HG03060 (cell line): ENCODE results near the gene ASF1A.
"Not testable (repeated sequence)": the region's sequence is repeated elsewhere in the genome, so short reads cannot be mapped to it uniquely, and the experiment has no call there.

Source experiments
- ATAC-seq: cut with Tn5 transposase; IDR thresholded peaks from one replicate; pipeline ENCODE4 v1.9.1; 2021; ENCODE audit warnings: low read depth, moderate number of reproducible peaks; ENCODE audit not compliant: unreplicated experiment

The ASF1A gene

GRCh38 chr6:118893807-118894424 lies at the start of gene ASF1A:
Gene ASF1A, plus strand, starts transcription at chr6:118894152. Its CDS starts 262 bp downstream, at chr6:118894414.
- ATAC-seq = peak; percentile 67

GRCh38 chr6:118844915-118845314 lies 49.0 kb upstream of the ASF1A start:
- ATAC-seq = peak; percentile 24

- no peak for ATAC-seq
Measured at GRCh38 chr6:118853408-118853807, 40.5 kb upstream of the ASF1A start.

- no peak for ATAC-seq
Measured at GRCh38 chr6:118856301-118856700, 37.7 kb upstream of the ASF1A start.

GRCh38 chr6:118859517-118860064 lies 34.4 kb upstream of the ASF1A start:
- ATAC-seq = no peak

- ATAC-seq = no peak
Measured at GRCh38 chr6:118860363-118860762, 33.6 kb upstream of the ASF1A start.

GRCh38 chr6:118860880-118861279 lies 33.1 kb upstream of the ASF1A start:
- ATAC-seq = no peak

- ATAC-seq = no peak
Measured at GRCh38 chr6:118862443-118862842, 31.5 kb upstream of the ASF1A start.

- ATAC-seq = no peak
Measured at GRCh38 chr6:118864341-118865099, 29.4 kb upstream of the ASF1A start.

GRCh38 chr6:118865100-118865391 lies 28.9 kb upstream of the ASF1A start:
- no peak for ATAC-seq

GRCh38 chr6:118867181-118867580 lies 26.8 kb upstream of the ASF1A start:
- ATAC-seq = no peak

GRCh38 chr6:118868901-118869300 lies 25.1 kb upstream of the ASF1A start:
- ATAC-seq = not testable (repeated sequence)

GRCh38 chr6:118869350-118869749 lies 24.6 kb upstream of the ASF1A start:
- ATAC-seq = no peak

GRCh38 chr6:118869894-118870589 lies 23.9 kb upstream of the ASF1A start:
- no peak for ATAC-seq

GRCh38 chr6:118871331-118871730 lies 22.6 kb upstream of the ASF1A start:
- ATAC-seq = no peak

GRCh38 chr6:118872318-118872717 lies 21.6 kb upstream of the ASF1A start:
- ATAC-seq = no peak

- ATAC-seq = no peak
Measured at GRCh38 chr6:118872726-118873125, 21.2 kb upstream of the ASF1A start.

- ATAC-seq = no peak
Measured at GRCh38 chr6:118873239-118873638, 20.7 kb upstream of the ASF1A start.

GRCh38 chr6:118875672-118876071 lies 18.3 kb upstream of the ASF1A start:
- ATAC-seq = no peak

GRCh38 chr6:118876198-118876597 lies 17.8 kb upstream of the ASF1A start:
- ATAC-seq = no peak

- no peak for ATAC-seq
Measured at GRCh38 chr6:118876814-118877213, 17.1 kb upstream of the ASF1A start.
